K562 (cell line): ENCODE measurements around the gene RFX7. TPM values are rescaled to one million over a fixed set of nuclear protein-coding genes. Genes with fewer than 3 reads are reported as not detected.

Experiments used
- ATAC-seq: fragments of 200-7000 bp; cut with Tn5 transposase; 3 replicates; pipeline ENCODE4 v1.9.1; 2020; ENCODE audit warnings: moderate library complexity
- BruUV-seq: library from RNA; stranded (reverse); fragments of 400-500 nt; replicated peaks from 2 replicates; lab custom pipeline; 2021; lab: Mats Ljungman, UMichigan
- CTCF ChIA-PET: fragments of 300-600 bp; formaldehyde crosslinking; extraction: SDS; loops from one replicate; lab custom pipeline; 2021; ENCODE audit warnings: low intra/inter-chr PET ratio; lab: Yijun Ruan, JAX
- POLR2A ChIA-PET: fragments of 300-600, 350-650 bp; sonication (Branson Sonifier 250); formaldehyde crosslinking; extraction: SDS; loops from one replicate; lab custom pipeline; 2021; ENCODE audit warnings: antibody characterized with exemption, inconsistent platforms; lab: Yijun Ruan, JAX
- DNase-seq, 4 experiments: peaks; one replicate each; pipeline versions ENCODE4 v3.0.0 to v3.0.0-alpha.2; 2011 to 2018; ENCODE audit warnings: low spot score in 3 of 4, mixed read lengths in 3 of 4; ENCODE audit errors: extremely low read depth in 1 of 4
- FAIRE-seq: peaks from 2 replicates; lab custom pipeline; 2011; peaks lifted over from hg19 to GRCh38; lab: Jason Lieb, UNC
- H2AFZ ChIP-seq: 2 replicates; pipeline ENCODE4 v1.6.0; 2011; ENCODE audit warnings: low read depth, low read length, control low read depth, inconsistent platforms
- H3K27ac ChIP-seq: fragments of 200-600 bp; 3 replicates; pipeline ENCODE4 v1.8.0; 2011; ENCODE audit warnings: low read depth, mild to moderate bottlenecking, control low read depth, inconsistent platforms, low read length, moderate library complexity, mixed read lengths; ENCODE audit errors: extremely low read depth
- H3K27me3 ChIP-seq, 2 experiments: fragments of 300-600 bp in 1 of 2; 2 replicates in 1 of 2; 3 replicates in 1 of 2; pipeline versions ENCODE4 v1.6.0 to v1.8.0; 2011; ENCODE audit warnings: inconsistent platforms in 2 of 2, low read length in 2 of 2, mild to moderate bottlenecking in 1 of 2, mixed read lengths in 1 of 2, moderate library complexity in 1 of 2; ENCODE audit not compliant: control insufficient read depth in 2 of 2, insufficient read depth in 2 of 2
- H3K36me3 ChIP-seq: fragments of 300-600 bp; 3 replicates; pipeline ENCODE4 v1.8.0; 2011; ENCODE audit warnings: mild to moderate bottlenecking, low read length, inconsistent platforms; ENCODE audit not compliant: control insufficient read depth, insufficient read depth
- H3K4me1 ChIP-seq, 2 experiments: fragments of 200-600 bp in 1 of 2; replicated peaks in 1 of 2; 2 replicates in 1 of 2; 3 replicates in 1 of 2; pipeline versions ENCODE4 v1.5.1 to v1.8.0; 2011; ENCODE audit warnings: inconsistent platforms in 2 of 2, low read length in 2 of 2, mild to moderate bottlenecking in 1 of 2, mixed read lengths in 1 of 2, moderate library complexity in 1 of 2; ENCODE audit not compliant: control insufficient read depth in 2 of 2, insufficient read depth in 2 of 2
- H3K4me2 ChIP-seq: 2 replicates; pipeline ENCODE4 v1.6.1; 2011; ENCODE audit warnings: low read length, control low read depth, inconsistent platforms, mixed read lengths; ENCODE audit not compliant: insufficient read depth
- H3K4me3 ChIP-seq: fragments of 200-600 bp; sonication (generic), shearing (Covaris generic); 2 replicates; pipeline ENCODE4 v1.5.1; 2016; ENCODE audit warnings: control low read depth, inconsistent platforms
- H3K79me2 ChIP-seq: fragments of 200-600 bp; 3 replicates; pipeline ENCODE4 v1.8.0; 2011; ENCODE audit warnings: low read length, inconsistent platforms; ENCODE audit not compliant: control insufficient read depth, insufficient read depth
- H3K9ac ChIP-seq, 2 experiments: 2 replicates each; pipeline versions ENCODE4 v1.6.0 to v1.6.1; 2011; ENCODE audit warnings: low read depth in 2 of 2, low read length in 2 of 2, control low read depth in 1 of 2, inconsistent platforms in 1 of 2, mild to moderate bottlenecking in 1 of 2, mixed read lengths in 1 of 2; ENCODE audit not compliant: insufficient read depth in 1 of 2
- H3K9me1 ChIP-seq: one replicate; pipeline ENCODE4 v1.6.0; 2011; ENCODE audit warnings: inconsistent platforms, mild to moderate bottlenecking, low read length, moderate library complexity; ENCODE audit not compliant: control insufficient read depth, insufficient read depth
- H3K9me3 ChIP-seq: replicated peaks from 2 replicates; pipeline ENCODE4 v1.5.1; 2011; ENCODE audit warnings: low read depth, low read length, inconsistent platforms; ENCODE audit not compliant: control insufficient read depth, insufficient read depth
- H4K20me1 ChIP-seq: replicated peaks from 2 replicates; pipeline ENCODE4 v1.6.1; 2011; ENCODE audit warnings: low read length, inconsistent platforms, mixed read lengths; ENCODE audit not compliant: control insufficient read depth, insufficient read depth
- CC2D1A ChIP-seq: fragments of 450-650 bp; IDR thresholded peaks from 2 replicates; pipeline ENCODE4 v1.6.1; 2017; ENCODE audit warnings: mild to moderate bottlenecking
- CREBBP ChIP-seq: IDR thresholded peaks from one replicate; pipeline ENCODE4 v1.6.1; 2012; ENCODE audit warnings: low read depth, mild to moderate bottlenecking, control low read depth, inconsistent platforms, low read length
- DEAF1 ChIP-seq: fragments of 450-650 bp; formaldehyde crosslinking; IDR thresholded peaks from 2 replicates; pipeline ENCODE4 v1.4.0; 2020; ENCODE audit warnings: mild to moderate bottlenecking, moderate library complexity
- KLF6 ChIP-seq: fragments of 250-450 bp; sonication (Bioruptor Pico); IDR thresholded peaks from 2 replicates; pipeline ENCODE4 v1.4.0; 2020; ENCODE audit warnings: mild to moderate bottlenecking, moderate library complexity, borderline replicate concordance
- NR1H2 ChIP-seq: sonication (generic); formaldehyde crosslinking; IDR thresholded peaks from 2 replicates; pipeline ENCODE4 v1.4.0; 2020; ENCODE audit warnings: mild to moderate bottlenecking, missing genetic modification reagents
- SMC3 ChIP-seq: conservative IDR thresholded peaks from 2 replicates; pipeline ENCODE4 v1.6.1; 2011; ENCODE audit warnings: low read depth, low read length, improper control_type of control experiment; ENCODE audit not compliant: insufficient read depth
- TFE3 ChIP-seq: fragments of 450-650 bp; formaldehyde crosslinking; IDR thresholded peaks from 2 replicates; pipeline ENCODE4 v1.4.0; 2020; ENCODE audit warnings: mild to moderate bottlenecking, mixed read lengths
- WHSC1 ChIP-seq: IDR thresholded peaks from one replicate; pipeline ENCODE4 v1.6.1; 2012; ENCODE audit warnings: low read length, control low read depth, inconsistent platforms
- ZFP91 ChIP-seq: sonication (generic); formaldehyde crosslinking; IDR thresholded peaks from 2 replicates; pipeline ENCODE4 v1.8.0; 2022; ENCODE audit warnings: mild to moderate bottlenecking, missing genetic modification reagents
- WGBS: fragments of 100-300 bp; shearing (Covaris generic); methylation state at CpG from one replicate; pipeline ENCODE4 v1.1.6; 2016; ENCODE audit warnings: low coverage, mixed read lengths; ENCODE audit not compliant: insufficient coverage; ENCODE audit errors: missing lambda C conversion rate; 5-methylcytosine and 5-hydroxymethylcytosine counted together
- in situ Hi-C: fragments of 300-500 bp; cut with MboI; formaldehyde crosslinking; loops from 4 replicates; pipeline ENCODE4 v1.15.0; 2018; ENCODE audit warnings: inconsistent platforms, mixed read lengths
- intact Hi-C: fragments of 100-400 bp; cut with micrococcal nuclease; formaldehyde crosslinking; loops from 2 replicates; pipeline ENCODE4 v1.14.2; 2022
- polyA plus RNA-seq, 8 experiments: library from polyadenylated mRNA; depleted of rRNA in 4 of 8; stranded (reverse) in 5 of 8; unstranded in 3 of 8; fragments of >200 nt; fragmentation: Nextera tagmentation in 2 of 8; fragmentation: Illumina TruSeq in 1 of 8; extraction: Ambion mirVana in 2 of 8; extraction: Trizol in 1 of 8; gene quantifications; 2 replicates each; pipeline versions ENCODE4 v1.2.1 to v1.2.3, GENCODE V29; 2011 to 2014; ENCODE audit warnings: inconsistent platforms in 1 of 8, missing spikeins in 1 of 8
- total RNA-seq, 7 experiments: library from RNA; depleted of rRNA in 6 of 7; stranded (reverse); fragments of >200 nt in 6 of 7; fragmentation: Illumina TruSeq in 2 of 7; extraction: Trizol in 2 of 7; gene quantifications; 2 replicates each; pipeline versions ENCODE4 v1.2.1 to v1.2.3, GENCODE V29; 2011 to 2021; ENCODE audit warnings: low replicate concordance in 1 of 7

Gene RFX7
- total and polyA plus RNA-seq, 9 of the 15 experiments (the other 6 are each of a cell fraction or from before 2014, with no cell fraction given): 2.4 to 17.9 (median 6.3) TPM

GRCh38 chr15:56185980-56186379, 57.7 kb downstream of the RFX7 start:
- no peak for ATAC-seq
- Histone ChIP-seq H2AFZ (no peak overlapping the region), H3K9me3 (no peaks in the 10 kb centered on the region)
- TF ChIP-seq DEAF1 (CRISPR knock-in tag) (no peak), SMC3 (no peak), NR1H2 (no peak), ZFP91 (CRISPR knock-in tag) (no peak), CC2D1A (no peak), CREBBP (no peak), WHSC1 (no peak), KLF6 (CRISPR knock-in tag) (no peak), TFE3 (CRISPR knock-in tag) (no peak)
- TF ChIP-seq, all 486 proteins: peak for 0
- BruUV-seq: no TSS peak
- FAIRE-seq (no peak), DNase-seq (no peak)
- WGBS: 100% methylated on average over 1 of the region's 1 CpG
- no peak overlapping the region for H3K9ac ChIP-seq
- ChIA-PET CTCF (no interaction called here), POLR2A (no interaction called here)
- H3K36me3 ChIP-seq: no peaks in the 10 kb centered on the region
- no peaks in the 10 kb centered on the region for H3K9me1 ChIP-seq
- in situ Hi-C loops: no loop called here
- H3K4me2 ChIP-seq: no peak overlapping the region
- no peaks in the 10 kb centered on the region for H4K20me1 ChIP-seq
- H3K27me3 ChIP-seq: no peaks in the 10 kb centered on the region
- H3K79me2 ChIP-seq: peaks cover 57% of the 10 kb centered on the region
- H3K4me3 ChIP-seq: no peak overlapping the region
- intact Hi-C loops: no loop called here
- H3K27ac ChIP-seq: no peak overlapping the region
- H3K4me1 ChIP-seq: no peaks in the 10 kb centered on the region; a peak in 1 of 5 replicates
